ENCODE measurements around the gene TUBGCP2.
A peak's percentile ranks its signal among the peaks of the same experiment; 100 is the strongest.

Gene TUBGCP2

GRCh38 chr10:133308421-133309099 is at the start of gene TUBGCP2, which contains the start of gene ZNF511:
TSS of gene TUBGCP2 (minus strand) at chr10:133308872. CDS start at chr10:133302941, 5,931 bp downstream.
TSS of gene ZNF511 (plus strand) at chr10:133308914. CDS start at chr10:133308944, 30 bp downstream.
- DNase-seq (ENCODE audit: low read depth, low spot score), result peak; percentile 95

GRCh38 chr10:133357285-133358161 is 48.9 kb upstream of the TUBGCP2 start, which contains the start of gene FUOM:
TSS of gene FUOM (minus strand) at chr10:133358019. CDS start at chr10:133358007, 12 bp downstream.
- peak; percentile 81 for DNase-seq (ENCODE audit: low read depth, low spot score)

DNA sequence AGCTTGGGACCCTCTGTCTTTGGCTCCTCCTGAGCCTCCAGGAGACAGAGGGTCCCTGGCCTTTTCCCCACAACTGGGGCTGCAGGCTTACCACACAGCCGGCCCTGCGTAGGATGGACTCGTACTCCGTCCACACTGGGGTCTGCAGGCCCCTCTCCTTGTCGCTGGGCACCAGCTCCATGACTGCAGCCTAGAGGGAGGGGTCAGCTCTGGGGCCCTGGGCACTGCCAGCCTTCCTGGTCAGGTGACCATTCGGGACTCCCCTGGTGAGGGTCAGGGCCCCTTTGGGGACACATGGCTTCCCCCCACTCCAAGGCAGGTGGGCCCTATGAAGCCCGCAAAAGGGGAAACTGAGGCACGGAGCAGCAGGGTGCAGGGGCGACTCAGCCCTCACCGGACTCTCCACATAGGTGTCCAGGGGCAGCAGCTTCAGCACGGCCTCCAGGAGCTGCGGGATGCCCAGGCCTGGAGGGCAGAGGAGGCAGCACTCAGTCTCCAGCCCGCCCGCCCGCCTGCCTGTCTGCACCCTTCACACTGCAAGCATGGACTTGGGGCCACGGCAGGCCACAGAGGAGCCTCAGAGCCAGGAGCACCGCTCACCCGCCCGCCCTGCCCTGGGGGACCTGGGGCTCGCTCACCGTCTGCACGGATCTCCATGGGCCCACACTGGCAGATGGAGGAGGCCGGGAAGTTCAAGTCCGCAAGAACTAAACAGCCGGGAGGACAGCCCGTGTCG is 48.0 kb upstream of the TUBGCP2 start:
- DNase-seq (ENCODE audit: low read depth, low spot score), result no peak

DNA sequence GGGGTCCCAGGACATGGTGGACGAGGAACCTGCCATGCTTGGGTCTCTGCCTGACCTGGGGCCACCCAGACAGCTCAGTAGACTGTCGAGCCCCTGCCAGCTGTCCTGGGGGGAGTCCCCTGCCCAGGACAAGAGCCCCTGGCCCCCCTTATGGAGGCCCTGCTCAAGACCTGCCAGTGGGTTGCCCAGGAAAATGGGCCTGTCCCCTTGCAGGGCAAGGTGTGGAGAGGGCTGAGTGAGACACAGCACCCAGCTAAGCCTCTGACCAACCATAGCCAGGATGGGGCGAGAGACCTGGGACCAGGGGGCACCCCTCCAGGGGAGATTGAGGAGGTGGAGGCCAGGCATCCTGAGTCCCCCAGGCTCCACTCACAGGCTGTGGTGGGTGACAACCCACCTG is 47.3 kb upstream of the TUBGCP2 start:
- no peak for DNase-seq (ENCODE audit: low read depth, low spot score)

DNA sequence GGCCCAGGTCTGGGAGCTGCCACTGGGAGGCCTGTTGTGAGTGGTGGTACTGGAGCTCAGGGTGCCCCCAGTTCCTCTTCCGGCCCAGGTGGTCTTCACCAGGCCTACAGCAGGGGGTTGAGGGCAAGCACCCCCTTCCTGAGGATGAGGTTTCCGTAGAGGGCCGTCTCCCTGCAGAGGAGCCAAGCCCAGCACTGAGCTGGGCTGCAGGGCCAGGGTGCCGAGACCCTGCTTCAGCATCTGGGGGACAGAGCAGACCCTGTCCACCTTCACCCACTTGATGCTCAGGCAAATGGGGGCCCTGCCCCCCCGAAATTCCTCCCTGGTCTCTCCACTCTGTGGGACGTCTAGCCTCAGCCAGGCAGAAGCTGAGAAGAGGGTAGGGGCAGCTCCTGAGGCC is 46.6 kb upstream of the TUBGCP2 start:
- DNase-seq (ENCODE audit: low read depth, low spot score), result no peak

DNA sequence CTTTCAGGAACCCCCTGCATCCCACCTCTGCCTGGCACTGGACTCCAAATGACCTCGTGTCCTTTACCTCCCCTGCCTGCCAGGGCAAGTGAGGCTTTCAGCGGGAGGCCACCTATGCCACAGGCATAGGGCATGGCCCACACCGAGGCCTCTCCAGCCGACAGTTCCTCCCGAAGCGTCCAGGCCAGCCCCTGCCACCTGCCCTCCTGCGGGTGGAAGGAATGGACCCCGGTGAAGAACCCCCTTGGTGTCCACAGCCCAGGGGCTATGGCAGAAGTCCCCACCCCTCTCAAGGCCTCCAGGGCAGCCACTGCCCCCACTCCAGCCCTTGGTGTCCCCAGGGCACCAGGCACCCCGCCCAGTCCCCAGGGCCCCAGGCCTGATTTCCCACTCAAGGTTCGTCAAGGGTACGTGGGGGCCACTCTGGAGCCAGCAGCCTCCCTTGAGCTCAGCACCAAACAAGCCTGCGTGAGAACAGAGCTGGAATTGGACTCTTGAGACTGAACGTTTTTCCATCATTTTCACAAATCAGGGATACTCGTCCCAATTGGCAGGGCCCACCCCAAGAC is 46.1 kb upstream of the TUBGCP2 start:
- DNase-seq (ENCODE audit: low read depth, low spot score), result no peak

DNA sequence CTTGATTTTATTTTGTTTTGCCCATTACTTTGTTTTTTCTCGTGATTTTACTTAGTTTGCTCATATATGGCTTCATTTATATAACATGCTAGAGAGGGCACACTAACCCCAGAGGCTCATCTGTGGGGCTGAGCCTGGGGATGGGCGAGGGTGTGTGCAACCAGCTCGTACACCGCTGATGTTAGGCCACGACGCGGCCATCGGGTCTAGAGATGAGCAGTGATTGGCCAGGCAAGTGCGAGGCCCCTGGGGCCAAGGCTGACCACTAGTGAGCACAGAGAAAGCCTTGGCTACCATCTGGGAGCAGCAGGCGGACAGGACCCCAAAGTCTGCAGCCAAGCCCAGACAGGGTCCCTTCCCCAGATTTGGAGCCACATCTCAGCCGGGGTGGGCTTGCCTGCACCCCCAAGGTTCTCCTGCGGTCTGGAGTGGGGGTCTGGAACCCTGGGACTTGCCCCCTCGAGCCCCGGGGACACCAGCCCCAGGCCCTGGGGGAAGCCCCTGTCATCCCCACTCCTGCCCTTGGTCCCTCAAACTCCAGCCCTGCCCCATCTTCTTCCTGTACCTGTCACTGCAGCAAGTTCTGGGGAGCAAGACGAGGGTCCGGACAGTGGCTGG is 45.4 kb upstream of the TUBGCP2 start:
- no peak for DNase-seq (ENCODE audit: low read depth, low spot score)

DNA sequence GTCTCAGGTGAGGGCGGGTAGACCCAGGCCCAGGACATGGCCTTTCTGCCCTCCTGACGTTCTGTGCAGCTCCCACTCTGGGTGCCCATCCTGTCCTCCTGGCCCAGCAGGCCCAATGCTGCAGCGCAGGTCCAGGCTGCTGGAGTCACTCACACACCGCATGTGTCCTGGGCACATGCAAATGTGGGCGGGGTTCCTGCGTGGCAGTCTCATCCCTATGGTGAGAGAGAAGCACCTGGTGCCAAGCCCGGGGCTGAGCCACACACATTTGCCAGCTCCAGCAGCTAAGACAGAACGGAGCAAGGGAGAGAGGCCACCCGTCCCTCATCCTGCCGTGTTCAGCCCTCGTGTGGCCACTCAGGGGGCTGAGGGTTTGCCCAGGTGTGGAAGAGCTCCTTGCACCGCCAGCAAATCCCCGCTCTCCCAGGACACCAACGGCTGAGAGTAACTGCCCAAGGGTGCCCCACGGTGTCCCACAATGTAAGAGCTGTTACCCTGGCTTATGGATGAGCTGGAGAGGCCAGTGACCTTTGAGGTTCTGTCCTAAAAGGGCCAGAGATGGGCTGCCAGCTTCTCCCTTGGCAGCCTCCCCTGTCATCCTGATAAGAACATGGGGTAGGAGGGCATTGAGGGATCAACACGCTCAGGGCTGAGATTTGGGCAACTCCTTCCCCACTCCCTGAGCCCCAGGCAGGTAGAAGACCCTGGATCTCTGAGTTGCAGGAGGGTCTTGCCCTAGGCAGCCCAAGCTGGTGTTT is 44.7 kb upstream of the TUBGCP2 start:
- DNase-seq (ENCODE audit: low read depth, low spot score), result no peak

GRCh38 chr10:133351408-133352318 is 43.0 kb upstream of the TUBGCP2 start:
- DNase-seq (ENCODE audit: low read depth, low spot score), result no peak

DNA sequence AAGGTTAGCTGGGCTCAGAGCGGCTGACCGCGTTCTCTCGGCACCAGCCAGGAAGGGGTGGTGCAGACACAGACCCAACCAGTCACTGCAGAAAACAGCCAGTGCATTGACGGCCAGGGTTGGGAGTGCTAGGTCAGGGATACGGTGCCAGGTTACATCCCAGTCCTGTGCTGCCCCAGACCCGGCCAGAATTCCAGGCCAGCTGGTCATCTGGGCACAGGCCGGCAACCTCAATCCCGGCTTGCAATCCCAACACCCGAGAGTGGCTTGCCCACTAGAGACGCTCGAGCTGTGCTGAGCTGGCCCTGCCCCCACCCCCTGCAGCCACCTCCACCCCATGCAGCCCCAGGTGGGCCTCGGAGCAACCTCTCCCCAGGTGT is 42.3 kb upstream of the TUBGCP2 start:
- DNase-seq (ENCODE audit: low read depth, low spot score), result no peak

GRCh38 chr10:133350283-133350949 is 41.7 kb upstream of the TUBGCP2 start:
- no peak for DNase-seq (ENCODE audit: low read depth, low spot score)

DNA sequence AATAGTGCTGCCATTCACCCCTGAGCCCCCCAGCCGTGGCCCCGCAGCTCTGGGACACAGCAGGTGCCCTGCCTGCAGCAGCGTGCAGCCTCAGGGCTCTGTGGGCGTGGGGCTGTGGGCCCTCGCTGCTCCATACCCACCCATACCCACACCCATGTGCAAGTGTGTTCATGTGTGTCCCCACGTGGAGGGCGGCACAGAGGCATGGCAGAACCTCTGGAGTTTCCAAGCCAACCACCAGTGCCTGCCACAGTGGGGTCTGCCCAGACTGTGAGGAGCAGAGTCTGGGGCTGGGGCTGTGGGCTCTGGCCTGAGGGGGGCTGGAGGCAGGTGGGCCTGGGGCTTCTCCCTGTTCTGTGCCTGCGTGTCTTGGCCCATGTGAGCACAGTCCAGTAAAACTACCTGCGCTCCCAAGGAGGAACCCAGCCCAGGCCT is 40.9 kb upstream of the TUBGCP2 start:
- DNase-seq (ENCODE audit: low read depth, low spot score), result no peak

DNA sequence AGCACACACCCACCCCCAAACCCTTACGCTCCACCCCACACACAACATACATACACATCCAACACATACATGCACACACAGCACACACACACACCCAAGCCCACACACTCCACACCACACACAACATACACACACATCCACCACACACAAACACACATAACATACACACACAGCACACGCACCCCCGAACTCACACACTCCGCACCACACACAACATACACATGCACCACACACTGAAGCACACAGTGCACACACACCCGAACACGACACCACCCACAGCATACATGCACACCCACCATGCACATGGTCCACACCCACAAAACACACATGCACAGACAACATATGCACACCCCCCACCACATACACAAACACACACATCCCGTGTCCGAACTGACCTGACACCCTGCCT is 40.5 kb upstream of the TUBGCP2 start:
- DNase-seq (ENCODE audit: low read depth, low spot score), result no peak

GRCh38 chr10:133347710-133348517 is 39.2 kb upstream of the TUBGCP2 start:
- DNase-seq (ENCODE audit: low read depth, low spot score), result no peak

- no peak for DNase-seq (ENCODE audit: low read depth, low spot score)
These were observed 37.7 kb upstream of the TUBGCP2 start for GRCh38 chr10:133346413-133346812.

GRCh38 chr10:133344236-133344635 is 35.6 kb upstream of the TUBGCP2 start:
- DNase-seq (ENCODE audit: low read depth, low spot score), result no peak

DNA sequence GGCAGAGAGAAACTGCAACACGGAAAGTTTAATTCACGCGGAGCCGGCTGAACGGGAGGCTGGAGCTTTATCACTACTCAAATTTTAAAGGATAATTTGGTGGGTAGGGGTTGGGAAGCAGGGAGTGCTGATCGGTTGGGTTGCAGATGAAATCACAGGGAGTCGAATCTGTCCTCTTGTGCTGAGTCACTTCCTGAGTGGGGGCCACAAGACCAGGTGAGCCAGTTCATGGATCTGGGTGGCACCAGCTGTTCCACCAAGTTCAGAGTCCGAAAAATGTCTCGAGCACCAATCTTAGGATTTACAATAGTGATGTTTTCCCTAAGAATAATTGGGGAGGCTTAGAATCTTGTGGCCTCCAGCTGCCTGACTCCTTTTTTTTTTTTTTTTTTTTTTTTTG is 34.9 kb upstream of the TUBGCP2 start:
- DNase-seq (ENCODE audit: low read depth, low spot score), result no peak

DNA sequence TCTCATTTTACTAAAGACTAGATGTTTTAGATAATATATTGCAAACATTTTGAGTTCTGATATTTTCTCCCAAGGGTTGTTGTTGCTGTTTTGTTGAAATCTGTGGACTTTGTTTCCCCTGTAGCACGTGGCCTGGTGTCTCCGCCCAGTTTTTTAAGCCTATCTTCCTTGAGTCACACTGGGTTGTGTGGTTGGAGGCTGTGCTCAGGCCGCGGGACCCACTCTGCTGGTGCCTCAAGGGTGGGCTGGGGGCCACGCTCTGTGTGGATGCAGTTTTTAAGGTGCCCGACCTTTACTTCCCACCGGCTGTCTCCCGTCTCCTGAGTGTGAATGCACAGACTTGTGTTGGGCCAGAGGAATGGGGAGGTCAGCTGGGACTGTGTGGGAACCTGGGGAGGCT is 34.3 kb upstream of the TUBGCP2 start:
- no peak for DNase-seq (ENCODE audit: low read depth, low spot score)

All from astrocyte of the hippocampus (primary cell).